ENCODE data around the gene TSC22D2.

DNA sequence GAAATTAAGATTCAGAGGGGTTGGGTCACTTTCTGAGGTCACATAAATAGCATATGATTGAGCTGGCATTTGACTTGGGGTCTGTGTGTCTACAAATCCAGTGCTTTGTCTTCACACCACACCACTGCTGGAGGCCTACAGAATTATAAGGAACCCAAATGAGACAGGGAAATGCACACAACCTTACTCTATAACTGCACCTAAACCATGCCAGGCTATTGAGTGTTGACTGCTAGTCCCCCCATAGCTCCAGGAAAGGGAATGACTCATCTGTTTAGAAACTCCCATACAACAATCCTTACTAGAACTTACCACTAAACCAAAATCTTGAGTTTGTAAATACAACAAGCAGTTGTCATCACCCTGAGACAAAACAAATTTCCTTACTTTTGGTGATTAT lies 16.9 kb upstream of the TSC22D2 start:
- TF ChIP-seq, protein P1, sequence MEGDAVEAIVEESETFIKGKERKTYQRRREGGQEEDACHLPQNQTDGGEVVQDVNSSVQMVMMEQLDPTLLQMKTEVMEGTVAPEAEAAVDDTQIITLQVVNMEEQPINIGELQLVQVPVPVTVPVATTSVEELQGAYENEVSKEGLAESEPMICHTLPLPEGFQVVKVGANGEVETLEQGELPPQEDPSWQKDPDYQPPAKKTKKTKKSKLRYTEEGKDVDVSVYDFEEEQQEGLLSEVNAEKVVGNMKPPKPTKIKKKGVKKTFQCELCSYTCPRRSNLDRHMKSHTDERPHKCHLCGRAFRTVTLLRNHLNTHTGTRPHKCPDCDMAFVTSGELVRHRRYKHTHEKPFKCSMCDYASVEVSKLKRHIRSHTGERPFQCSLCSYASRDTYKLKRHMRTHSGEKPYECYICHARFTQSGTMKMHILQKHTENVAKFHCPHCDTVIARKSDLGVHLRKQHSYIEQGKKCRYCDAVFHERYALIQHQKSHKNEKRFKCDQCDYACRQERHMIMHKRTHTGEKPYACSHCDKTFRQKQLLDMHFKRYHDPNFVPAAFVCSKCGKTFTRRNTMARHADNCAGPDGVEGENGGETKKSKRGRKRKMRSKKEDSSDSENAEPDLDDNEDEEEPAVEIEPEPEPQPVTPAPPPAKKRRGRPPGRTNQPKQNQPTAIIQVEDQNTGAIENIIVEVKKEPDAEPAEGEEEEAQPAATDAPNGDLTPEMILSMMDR (IDR thresholded peaks at IDR 0.05 in 2 of 3, conservative IDR thresholded peaks at IDR 0.05 in 1 of 3; ENCODE audit: control insufficient read depth in 2 of 3, extremely low read depth in 1 of 3, insufficient read depth in 1 of 3, low read depth in 3 of 3, low read length in 3 of 3): no peak
- TF ChIP-seq HCFC1 (IDR thresholded peaks at IDR 0.05; ENCODE audit: low read length) (no peak), MXI1 (IDR thresholded peaks at IDR 0.05; ENCODE audit: low read depth, low read length) (no peak)

All from GM12878 (cell line).